ENCODE measurements around the gene APOOL. TPM values are rescaled to one million over a fixed set of nuclear protein-coding genes. Genes with fewer than 3 reads are reported as not detected.
"Not testable (repeated sequence)": the region's sequence is repeated elsewhere in the genome, so short reads cannot be mapped to it uniquely, and the experiment has no call there.

APOOL gene
- total RNA-seq (10 to 100 TPM in 8 of 9 donors, 1 to 10 TPM in 1; 6.0 to 37.7 (median 19.2) TPM), polyA plus RNA-seq (10 to 100 TPM in 1 of 3 donors, 1 to 10 TPM in 2; 2.7 to 24.6 (median 4.7) TPM)
- long read RNA-seq, donor 1, transcript APOOL-201 (9 exons, 1,279 nt), result major isoform, 6 of 11 reads
- long read RNA-seq, donor 1, partial matches to known transcripts, result 5 of 11 reads
- long read RNA-seq, donor 1, other reads (novel, unspliced or antisense), result 0 of 11 reads
- long read RNA-seq, donor 2, transcript APOOL-201 (9 exons, 1,279 nt), result major isoform, 6 of 6 reads
- long read RNA-seq, donor 2, partial matches to known transcripts, result 0 of 6 reads
- long read RNA-seq, donor 2, other reads (novel, unspliced or antisense), result 0 of 6 reads
- long read RNA-seq, donor 3, partial matches to known transcripts, result 8 of 12 reads
- long read RNA-seq, donor 3, other reads (novel, unspliced or antisense), result 0 of 12 reads
- long read RNA-seq, donor 4, partial matches to known transcripts, result 1 of 4 reads
- long read RNA-seq, donor 4, other reads (novel, unspliced or antisense), result 3 of 4 reads
- long read RNA-seq, donor 5, partial matches to known transcripts, result 0 of 1 reads
- long read RNA-seq, donor 5, other reads (novel, unspliced or antisense), result 0 of 1 reads
- long read RNA-seq, donor 6, partial matches to known transcripts, result 2 of 6 reads
- long read RNA-seq, donor 6, other reads (novel, unspliced or antisense), result 4 of 6 reads
- long read RNA-seq, donor 7, result 0 reads
- long read RNA-seq, donor 8, partial matches to known transcripts, result 0 of 16 reads
- long read RNA-seq, donor 8, other reads (novel, unspliced or antisense), result 13 of 16 reads
- long read RNA-seq, donor 9, transcript APOOL-201 (9 exons, 1,279 nt), result major isoform, 6 of 6 reads
- long read RNA-seq, donor 9, partial matches to known transcripts, result 0 of 6 reads
- long read RNA-seq, donor 9, other reads (novel, unspliced or antisense), result 0 of 6 reads
- long read RNA-seq, donor 10, partial matches to known transcripts, result 0 of 1 reads
- long read RNA-seq, donor 10, other reads (novel, unspliced or antisense), result 0 of 1 reads

- Histone ChIP-seq H3K36me3 (replicated peaks in 1 of 2) (no peaks in the 10 kb centered on the region), H3K27me3 (peaks cover 3% of the 10 kb centered on the region), H3K4me1 (replicated peaks in 1 of 2) (peaks cover 0 to 6% of the 10 kb centered on the region in 2 donors), H3K9me3 (replicated peaks in 1 of 3) (no peaks in the 10 kb centered on the region), H3K27ac (peak within 1 kb of the TSS in 4 of 5 donors; percentile 44 to 70 (median 52)), H3K4me3 (peak within 1 kb of the TSS in 2 of 4 donors; percentile 26 to 62)
- peak; percentile 84 to 94 (median 90) for DNase-seq
- 0 to 47% (median 21%) methylated on average over 5 to 24 of the region's 24 CpGs for WGBS, 4 donors
- TF ChIP-seq POLR2A (IDR thresholded peaks at IDR 0.05) (peak in 1 of 2 donors; percentile 32), CTCF (IDR thresholded peaks at IDR 0.05) (no peak)
- intact Hi-C loops (cut with DNase I), result no loop called here
These were observed at the start of gene APOOL for GRCh38 chrX:85003655-85004244. Gene APOOL, plus strand, starts transcription at chrX:85003877. Its CDS starts 36 bp downstream, at chrX:85003913.

GRCh38 chrX:84956304-84956703 lies 47.4 kb upstream of the APOOL start:
- intact Hi-C loops (cut with DNase I), result no loop called here
- Histone ChIP-seq H3K27me3 (no peaks in the 10 kb centered on the region), H3K4me1 (replicated peaks in 1 of 2) (no peaks in the 10 kb centered on the region), H3K27ac (no peak overlapping the region), H3K9me3 (replicated peaks in 1 of 3) (no peaks in the 10 kb centered on the region), H3K36me3 (replicated peaks in 1 of 2) (no peaks in the 10 kb centered on the region), H3K4me3 (no peak overlapping the region)
- DNase-seq, result no peak
- no peak for TF ChIP-seq CTCF (IDR thresholded peaks at IDR 0.05)
- TF ChIP-seq POLR2A (IDR thresholded peaks at IDR 0.05), result no peak
- WGBS, 4 donors, result 27 to 52% (median 40%) methylated on average over 1 of the region's 1 CpG

GRCh38 chrX:84974803-84975202 lies 28.9 kb upstream of the APOOL start:
- Histone ChIP-seq H3K36me3 (replicated peaks in 1 of 2) (no peaks in the 10 kb centered on the region), H3K27ac (no peak overlapping the region), H3K4me1 (replicated peaks in 1 of 2) (no peaks in the 10 kb centered on the region), H3K9me3 (replicated peaks in 1 of 3) (no peaks in the 10 kb centered on the region), H3K27me3 (peaks cover 7% of the 10 kb centered on the region), H3K4me3 (no peak overlapping the region)
- no peak for DNase-seq
- 84 to 90% (median 87%) methylated on average over 8 to 19 of the region's 19 CpGs; no CpG with 5 or more reads in 1 of the 4 donors for WGBS, 4 donors
- TF ChIP-seq POLR2A (IDR thresholded peaks at IDR 0.05) (no peak), CTCF (IDR thresholded peaks at IDR 0.05) (no peak)
- intact Hi-C loops (cut with DNase I), result no loop called here

GRCh38 chrX:84991739-84992138 lies 11.9 kb upstream of the APOOL start:
- intact Hi-C loops (cut with DNase I); H3K9me3 ChIP-seq (replicated peaks in 1 of 3); H3K36me3 ChIP-seq (replicated peaks in 1 of 2); DNase-seq; H3K27ac ChIP-seq; H3K4me3 ChIP-seq; H3K4me1 ChIP-seq (replicated peaks in 1 of 2): not testable (repeated sequence)
- peaks cover 11% of the 10 kb centered on the region for H3K27me3 ChIP-seq
- WGBS, 4 donors, result 78 to 92% (median 87%) methylated on average over 4 to 5 of the region's 5 CpGs
